ENCODE results near the gene CSAG3.

Gene CSAG3

GRCh38 chrX:152806035-152806434 lies 47.0 kb downstream of the CSAG3 start:
- no peak for TF ChIP-seq CTCF (IDR thresholded peaks at IDR 0.05; ENCODE audit: low read depth, low read length, missing control alignments)
- DNase-seq (ENCODE audit: low read depth), result no peak

More at GRCh38 chrX:152806035-152806434, 47.0 kb downstream of the CSAG3 start:
- no peak overlapping the region for H3K4me3 ChIP-seq (ENCODE audit: low read depth, low read length)
